Dendritic cell treated with granulocyte-macrophage colony-stimulating factor and Interleukin-4, amounts not matched to agents 40 ng/mL and 50 ng/mL, for 4 days (primary cell): ENCODE results near the gene ZNF385C.
A peak's percentile ranks its signal among the peaks of the same experiment; 100 is the strongest.
"Not testable (repeated sequence)": the region's sequence is repeated elsewhere in the genome, so short reads cannot be mapped to it uniquely, and the experiment has no call there.

Experiments used
- H3K27ac Mint-ChIP-seq: one replicate; pipeline ENCODE4 v1.8.0; 2022; ENCODE audit warnings: mild to moderate bottlenecking, mixed read lengths
- H3K27me3 Mint-ChIP-seq: one replicate; pipeline ENCODE4 v1.8.0; 2022; ENCODE audit warnings: mild to moderate bottlenecking, mixed read lengths
- H3K36me3 Mint-ChIP-seq: one replicate; pipeline ENCODE4 v1.8.0; 2022; ENCODE audit warnings: low read depth, mixed read lengths
- H3K4me1 Mint-ChIP-seq: one replicate; pipeline ENCODE4 v1.8.0; 2022; ENCODE audit warnings: low read depth, mixed read lengths
- H3K4me3 Mint-ChIP-seq: one replicate; pipeline ENCODE4 v1.8.0; 2022; ENCODE audit warnings: mild to moderate bottlenecking, moderate library complexity, mixed read lengths
- H3K9me3 Mint-ChIP-seq: one replicate; pipeline ENCODE4 v1.8.0; 2022; ENCODE audit warnings: mixed read lengths
- intact Hi-C: fragments of 100-400 bp; cut with micrococcal nuclease; formaldehyde crosslinking; loops from one replicate; pipeline ENCODE4 v1.15.0; 2022

ZNF385C gene

DNA sequence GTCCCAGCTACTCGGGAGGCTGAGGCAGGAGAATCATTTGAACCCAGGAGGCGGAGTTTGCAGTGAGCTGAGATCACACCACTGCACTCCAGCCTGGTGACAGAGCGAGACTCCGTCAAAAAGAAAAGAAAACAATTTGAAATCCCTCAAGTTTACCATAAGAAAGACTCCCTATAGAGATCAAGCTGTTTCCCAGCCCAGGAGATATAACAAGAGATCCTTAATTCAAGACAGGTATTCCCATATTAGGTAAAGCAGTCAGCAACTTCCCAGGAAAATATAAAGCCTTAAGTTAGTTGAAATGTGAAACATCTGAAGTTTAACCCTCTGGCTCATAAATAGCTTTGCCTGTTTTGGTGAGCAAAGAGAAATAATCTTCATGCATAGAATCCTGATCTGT lies 85.9 kb downstream of the ZNF385C start:
- H3K9me3 Mint-ChIP-seq, intact Hi-C loops, H3K27me3 Mint-ChIP-seq, H3K4me3 Mint-ChIP-seq: not testable (repeated sequence)
- peak overlapping the region; percentile 90 for H3K27ac Mint-ChIP-seq
- peaks cover 62% of the 10 kb centered on the region for H3K4me1 Mint-ChIP-seq
- peaks cover 52% of the 10 kb centered on the region for H3K36me3 Mint-ChIP-seq

DNA sequence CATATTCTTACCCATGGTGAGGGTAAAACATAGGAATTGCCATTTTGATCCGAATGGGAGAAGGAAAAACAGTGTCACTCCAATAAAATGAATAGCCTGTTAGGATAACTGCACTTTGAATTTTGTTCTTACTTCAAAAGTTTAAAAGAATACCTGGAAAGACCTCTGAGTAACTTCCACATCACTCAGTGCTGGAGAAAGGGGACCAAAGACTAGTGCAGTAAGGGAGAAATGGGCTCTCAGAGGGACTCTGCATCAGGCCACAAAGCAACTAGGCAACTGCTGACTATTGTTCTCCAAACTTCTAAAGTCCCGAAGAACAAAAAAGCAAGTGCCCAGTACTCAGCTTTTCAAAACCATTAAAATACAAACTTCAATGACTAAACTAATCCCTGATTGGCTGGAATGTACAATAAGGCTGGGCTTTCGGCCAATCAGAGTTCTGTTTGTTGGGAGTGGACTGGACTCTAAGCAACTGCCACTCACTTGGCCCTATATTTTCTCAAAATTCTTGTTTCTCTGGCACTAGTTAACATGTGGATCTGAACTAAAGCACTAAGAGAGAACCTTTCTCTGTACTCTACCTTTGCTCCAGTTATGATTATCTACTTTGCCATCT lies 87.3 kb downstream of the ZNF385C start:
- peaks cover 48% of the 10 kb centered on the region for H3K36me3 Mint-ChIP-seq
- intact Hi-C loops, result no loop called here
- H3K9me3 Mint-ChIP-seq, result no peaks in the 10 kb centered on the region
- no peaks in the 10 kb centered on the region for H3K27me3 Mint-ChIP-seq
- peak overlapping the region; percentile 90 for H3K27ac Mint-ChIP-seq
- H3K4me1 Mint-ChIP-seq, result peaks cover 67% of the 10 kb centered on the region
- H3K4me3 Mint-ChIP-seq, result no peak overlapping the region

DNA sequence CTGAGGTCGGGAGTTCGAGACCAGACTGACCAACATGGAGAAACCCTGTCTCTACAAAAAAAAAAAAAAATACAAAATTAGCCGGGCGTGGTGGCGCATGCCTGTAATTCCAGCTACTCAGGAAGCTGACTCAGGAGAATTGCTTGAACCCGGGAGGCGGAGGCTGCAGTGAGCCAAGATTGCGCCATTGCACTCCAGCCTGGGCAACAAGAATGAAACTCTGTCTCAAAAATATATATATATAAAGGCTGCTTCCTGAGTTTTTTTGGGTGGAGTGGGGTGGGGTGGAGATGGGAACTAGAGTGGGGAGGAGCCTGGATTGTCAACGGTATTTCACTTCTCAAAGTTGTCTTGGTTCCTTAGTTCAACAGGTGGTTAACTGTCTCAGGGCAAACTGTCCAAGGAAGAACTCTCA lies 88.0 kb downstream of the ZNF385C start:
- H3K27me3 Mint-ChIP-seq, intact Hi-C loops, H3K9me3 Mint-ChIP-seq: not testable (repeated sequence)
- Mint-ChIP-seq H3K4me1 (peaks cover 67% of the 10 kb centered on the region), H3K36me3 (peaks cover 51% of the 10 kb centered on the region), H3K4me3 (peak overlapping the region; percentile 70), H3K27ac (peak overlapping the region; percentile 90)

DNA sequence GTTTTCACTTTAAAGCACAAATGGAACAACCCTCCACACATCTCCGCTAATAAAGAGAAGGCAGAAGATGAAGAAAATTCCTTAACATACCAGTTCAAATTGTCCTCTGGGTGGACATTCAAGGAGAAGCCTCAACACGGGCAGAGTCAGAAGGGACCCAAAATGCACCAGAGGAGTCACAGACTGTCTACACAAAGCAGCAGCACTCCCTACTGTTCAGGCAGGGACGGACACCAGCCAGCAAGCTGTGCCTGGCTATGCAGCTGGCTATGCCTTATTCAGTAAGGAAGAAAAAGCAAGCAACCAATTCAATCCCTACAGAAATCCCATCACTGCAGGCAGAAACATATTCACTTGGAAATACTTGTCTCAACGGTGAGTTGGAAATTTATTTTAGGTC lies 89.1 kb downstream of the ZNF385C start:
- Mint-ChIP-seq H3K27ac (peak overlapping the region; percentile 90), H3K36me3 (peaks cover 43% of the 10 kb centered on the region), H3K4me3 (no peak overlapping the region), H3K4me1 (peaks cover 72% of the 10 kb centered on the region), H3K9me3 (no peaks in the 10 kb centered on the region), H3K27me3 (no peaks in the 10 kb centered on the region)
- intact Hi-C loops, result no loop called here

DNA sequence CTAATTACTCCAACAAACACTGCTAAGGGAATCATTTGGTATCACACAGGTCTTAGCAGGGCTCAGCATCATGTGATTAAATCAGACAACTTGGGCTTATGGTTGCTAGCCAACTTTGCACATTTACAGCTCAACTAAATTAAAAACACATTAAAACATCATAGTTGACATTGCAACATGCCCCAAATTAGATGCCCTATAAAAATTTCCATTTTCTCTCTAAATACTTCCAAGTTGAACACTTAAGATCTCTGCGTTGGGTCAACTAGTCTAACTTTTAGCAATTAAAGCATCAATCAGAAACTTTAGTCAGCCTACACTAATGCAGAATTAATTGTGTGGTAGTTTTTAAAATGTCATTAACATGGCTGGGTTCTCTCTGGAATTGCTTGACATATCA lies 93.1 kb downstream of the ZNF385C start:
- no peak overlapping the region for H3K27ac Mint-ChIP-seq
- intact Hi-C loops, result no loop called here

DNA sequence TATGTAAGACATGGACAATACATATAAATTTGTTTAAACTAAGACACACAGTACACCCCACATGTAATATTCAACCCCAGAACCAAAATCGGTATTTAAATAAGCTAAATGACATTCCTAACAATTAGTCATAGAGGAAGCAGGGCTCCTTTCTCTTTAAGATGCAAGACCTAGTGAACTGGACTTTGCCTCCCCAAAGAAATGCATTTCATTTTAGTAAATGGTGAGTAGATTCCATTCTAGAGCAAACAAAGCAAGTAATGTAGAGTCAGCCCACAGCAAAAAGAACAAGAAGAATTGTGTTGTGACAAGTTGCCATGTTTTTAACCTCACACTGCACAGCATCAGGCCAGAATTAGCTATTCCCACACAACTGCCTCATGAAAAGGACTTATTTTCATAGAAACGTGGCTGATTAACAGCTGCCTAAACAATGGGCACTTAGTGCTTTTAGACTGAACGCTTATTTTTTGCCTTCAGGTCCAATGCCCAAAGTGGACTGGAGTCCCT lies 95.4 kb downstream of the ZNF385C start:
- intact Hi-C loops, result no loop called here
- Mint-ChIP-seq H3K27ac (no peak overlapping the region), H3K4me1 (peaks cover 48% of the 10 kb centered on the region), H3K27me3 (no peaks in the 10 kb centered on the region), H3K36me3 (peaks cover 71% of the 10 kb centered on the region), H3K4me3 (no peak overlapping the region), H3K9me3 (no peaks in the 10 kb centered on the region)

More for the DNA sequence above, 93.1 kb downstream of the ZNF385C start:
- Mint-ChIP-seq H3K4me1 (peaks cover 62% of the 10 kb centered on the region), H3K27me3 (no peaks in the 10 kb centered on the region), H3K36me3 (peaks cover 60% of the 10 kb centered on the region), H3K4me3 (no peak overlapping the region), H3K9me3 (no peaks in the 10 kb centered on the region)

DNA sequence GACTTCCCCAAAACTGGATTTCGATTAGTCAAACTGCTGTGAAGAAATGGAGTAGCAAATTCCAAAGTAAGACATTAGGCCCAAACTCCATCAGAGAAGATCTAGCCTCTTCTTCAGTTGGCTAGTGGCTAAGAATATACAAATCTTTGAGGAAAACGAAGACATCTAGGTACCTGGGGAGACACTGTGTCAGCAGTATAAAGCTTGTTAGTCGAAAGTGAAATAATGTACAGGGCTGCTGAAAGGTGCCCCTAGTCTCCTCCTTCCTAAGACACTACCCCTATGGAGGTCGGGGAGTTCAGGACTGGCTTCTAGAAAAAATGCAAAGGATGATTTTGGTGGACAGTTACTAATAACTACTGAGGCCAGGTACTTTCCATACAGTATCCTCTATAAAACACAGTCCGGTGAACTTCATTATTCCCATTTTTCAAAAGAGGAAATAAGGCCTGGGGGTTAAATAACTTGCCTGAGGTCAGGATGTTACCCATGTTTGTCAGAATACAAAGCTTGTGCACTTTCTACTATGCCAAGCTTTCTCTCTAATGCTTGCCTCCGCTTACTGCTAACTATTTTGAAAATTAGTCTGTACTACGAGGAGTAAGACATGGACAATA lies 96.0 kb downstream of the ZNF385C start:
- Mint-ChIP-seq H3K4me1 (peaks cover 47% of the 10 kb centered on the region), H3K36me3 (peaks cover 75% of the 10 kb centered on the region), H3K4me3 (no peak overlapping the region), H3K9me3 (no peaks in the 10 kb centered on the region), H3K27me3 (no peaks in the 10 kb centered on the region), H3K27ac (no peak overlapping the region)
- intact Hi-C loops, result no loop called here

DNA sequence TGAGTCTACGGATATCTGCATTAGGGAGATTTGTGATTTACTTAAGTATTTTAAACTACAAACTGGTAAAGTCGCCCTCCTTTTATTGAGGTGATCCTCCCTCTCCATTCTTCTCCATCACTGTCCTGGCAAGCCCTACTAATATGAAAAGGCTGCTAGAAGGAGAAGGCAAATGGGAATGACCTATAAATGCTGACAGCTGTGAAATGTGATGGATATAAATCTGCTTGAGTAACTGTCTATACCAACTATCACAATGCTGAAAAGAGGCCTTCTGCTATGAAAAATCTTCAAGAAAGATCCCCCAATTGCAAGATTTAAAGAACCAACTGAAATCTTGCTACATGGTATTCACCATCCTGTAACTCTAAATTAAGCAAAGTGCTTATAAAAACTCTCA lies 96.5 kb downstream of the ZNF385C start:
- Mint-ChIP-seq H3K4me1 (peaks cover 43% of the 10 kb centered on the region), H3K27me3 (no peaks in the 10 kb centered on the region), H3K27ac (no peak overlapping the region), H3K9me3 (no peaks in the 10 kb centered on the region), H3K4me3 (no peak overlapping the region), H3K36me3 (peaks cover 75% of the 10 kb centered on the region)
- intact Hi-C loops, result no loop called here

DNA sequence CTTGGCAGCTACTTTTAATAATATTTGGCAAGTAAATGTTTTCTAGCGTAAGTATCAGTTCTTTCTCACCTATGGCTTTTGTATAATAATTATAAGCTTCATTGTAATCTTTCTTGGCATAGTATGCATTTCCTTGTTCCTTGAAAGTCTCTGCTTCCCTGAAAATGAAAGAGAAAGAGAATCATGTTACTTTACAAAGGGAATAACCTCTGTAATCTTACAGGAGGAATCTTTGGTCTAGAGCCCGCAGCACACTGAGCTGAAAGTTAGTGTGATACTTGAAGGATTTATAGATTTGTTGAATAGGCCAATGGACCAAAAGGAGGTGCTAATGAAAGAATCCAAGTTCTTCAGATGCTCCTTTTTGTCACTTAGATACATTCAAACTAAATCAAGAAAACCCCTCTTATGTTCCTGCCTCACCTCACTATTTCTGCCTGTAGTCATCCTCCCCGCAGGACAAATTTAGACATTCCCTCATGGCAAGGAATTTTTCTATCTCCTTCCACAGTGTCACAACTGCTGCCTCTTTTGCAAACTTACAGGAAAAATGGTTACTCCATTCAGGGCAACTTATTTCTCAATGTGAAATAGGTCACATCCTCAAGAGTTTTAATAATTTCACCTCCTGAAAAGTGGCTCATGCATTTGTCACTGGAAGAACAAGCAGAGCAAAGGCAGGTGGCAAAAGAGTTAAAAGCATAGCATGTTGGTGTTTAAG lies 97.7 kb downstream of the ZNF385C start:
- Mint-ChIP-seq H3K27ac (peak overlapping the region; percentile 34), H3K4me1 (peaks cover 37% of the 10 kb centered on the region), H3K9me3 (no peaks in the 10 kb centered on the region), H3K36me3 (peaks cover 81% of the 10 kb centered on the region), H3K27me3 (no peaks in the 10 kb centered on the region), H3K4me3 (no peak overlapping the region)
- intact Hi-C loops, result no loop called here

DNA sequence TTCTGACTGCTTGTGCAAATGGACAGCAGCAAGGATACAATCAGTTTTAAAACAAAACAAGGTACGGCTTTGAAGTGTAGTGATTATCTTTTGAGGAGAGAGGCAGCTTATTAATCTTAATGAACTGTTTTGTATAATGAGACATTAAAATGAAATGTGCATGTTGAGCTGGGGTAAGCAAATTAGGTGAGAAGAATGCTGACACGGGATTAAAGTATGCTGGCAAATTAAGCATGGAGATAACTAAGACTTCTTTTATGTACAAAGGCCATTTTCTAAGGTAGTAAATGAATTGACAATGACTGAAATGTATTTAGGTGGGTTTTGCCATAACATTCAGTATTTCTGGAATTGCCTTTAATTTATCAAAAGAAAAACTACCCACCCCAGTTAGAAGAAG lies 99.8 kb downstream of the ZNF385C start:
- Mint-ChIP-seq H3K4me1 (peaks cover 21% of the 10 kb centered on the region), H3K4me3 (no peak overlapping the region), H3K9me3 (no peaks in the 10 kb centered on the region), H3K27me3 (no peaks in the 10 kb centered on the region), H3K27ac (no peak overlapping the region), H3K36me3 (peaks cover 98% of the 10 kb centered on the region)
- intact Hi-C loops, result no loop called here

DNA sequence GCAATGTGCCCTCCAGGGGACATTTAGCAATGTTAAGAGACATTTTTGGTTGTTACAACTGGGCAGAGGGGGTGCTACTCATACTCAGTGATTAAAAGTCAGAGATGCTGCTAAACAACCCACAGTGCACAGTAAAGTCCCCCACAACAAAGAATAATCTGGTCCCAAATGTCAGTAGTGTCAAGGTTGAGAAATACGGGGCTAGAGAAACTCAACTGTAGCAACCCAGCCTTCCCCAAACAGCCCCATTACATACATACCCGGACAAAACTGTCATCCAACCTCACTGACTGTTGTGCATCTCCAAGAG lies 101.5 kb downstream of the ZNF385C start:
- intact Hi-C loops, result no loop called here

DNA sequence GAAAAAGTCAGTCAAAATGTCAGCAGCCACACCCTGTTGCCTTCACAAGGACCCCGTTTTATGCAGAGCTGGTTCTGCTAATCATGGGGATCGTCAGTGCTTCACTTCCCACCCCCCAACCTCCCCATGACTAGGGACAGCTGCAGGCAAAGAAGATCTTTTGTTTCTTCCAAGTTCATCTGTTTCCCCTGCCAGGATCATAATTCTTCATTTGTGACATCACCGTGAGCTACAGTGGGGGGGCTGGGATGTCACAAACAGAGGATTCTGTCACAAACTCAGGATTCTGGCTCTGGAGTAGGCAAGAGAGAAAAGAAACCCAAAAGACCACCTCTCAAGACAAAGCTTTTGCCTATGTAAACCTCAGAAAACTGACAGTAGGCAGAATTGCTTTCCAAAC lies 105.7 kb downstream of the ZNF385C start:
- intact Hi-C loops, result no loop called here
- Mint-ChIP-seq H3K27me3 (no peaks in the 10 kb centered on the region), H3K4me3 (no peak overlapping the region), H3K9me3 (no peaks in the 10 kb centered on the region), H3K27ac (no peak overlapping the region), H3K36me3 (peaks cover 98% of the 10 kb centered on the region), H3K4me1 (no peaks in the 10 kb centered on the region)

More for the DNA sequence above, 101.5 kb downstream of the ZNF385C start:
- H3K36me3 Mint-ChIP-seq, result peaks cover 98% of the 10 kb centered on the region
- no peak overlapping the region for H3K4me3 Mint-ChIP-seq
- H3K4me1 Mint-ChIP-seq, result peaks cover 5% of the 10 kb centered on the region
- no peaks in the 10 kb centered on the region for H3K9me3 Mint-ChIP-seq
- H3K27ac Mint-ChIP-seq, result no peak overlapping the region
- H3K27me3 Mint-ChIP-seq, result no peaks in the 10 kb centered on the region

DNA sequence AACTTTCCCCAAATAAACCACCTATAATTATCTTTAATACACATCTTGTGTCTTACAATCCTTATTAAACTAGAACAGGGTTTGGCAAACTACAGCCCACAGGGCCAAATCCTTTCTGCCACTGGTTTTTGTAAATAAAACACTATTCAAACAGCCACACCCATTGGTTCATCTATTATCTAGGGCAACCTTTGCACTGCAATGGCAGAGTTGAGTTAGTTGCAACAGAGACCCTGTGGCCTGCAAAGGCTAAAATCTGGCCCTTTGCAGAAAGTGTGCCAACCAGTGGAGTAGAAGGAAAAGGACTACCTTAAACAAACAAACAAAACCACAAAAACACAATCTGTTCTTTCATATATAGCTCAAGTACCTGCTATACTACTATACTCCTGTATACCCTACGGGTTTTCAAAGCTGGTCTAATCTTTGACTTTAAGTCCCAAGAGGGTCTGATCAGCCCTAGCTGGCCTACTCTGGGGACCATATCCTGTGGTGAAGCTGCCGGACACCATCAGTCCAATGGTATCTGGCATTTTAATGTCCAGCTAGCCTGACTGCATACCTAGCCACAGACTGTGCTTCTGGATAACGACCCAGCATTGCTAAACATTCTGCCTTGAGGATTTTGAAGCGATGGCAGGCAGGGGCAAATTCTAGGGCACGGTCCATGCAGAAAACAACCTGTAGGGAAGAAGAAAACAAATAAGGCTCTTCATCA lies 108.4 kb downstream of the ZNF385C start:
- Mint-ChIP-seq H3K4me1 (no peaks in the 10 kb centered on the region), H3K27ac (no peak overlapping the region), H3K4me3 (no peak overlapping the region), H3K9me3 (no peaks in the 10 kb centered on the region), H3K27me3 (no peaks in the 10 kb centered on the region), H3K36me3 (peaks cover 100% of the 10 kb centered on the region)
- intact Hi-C loops, result no loop called here

DNA sequence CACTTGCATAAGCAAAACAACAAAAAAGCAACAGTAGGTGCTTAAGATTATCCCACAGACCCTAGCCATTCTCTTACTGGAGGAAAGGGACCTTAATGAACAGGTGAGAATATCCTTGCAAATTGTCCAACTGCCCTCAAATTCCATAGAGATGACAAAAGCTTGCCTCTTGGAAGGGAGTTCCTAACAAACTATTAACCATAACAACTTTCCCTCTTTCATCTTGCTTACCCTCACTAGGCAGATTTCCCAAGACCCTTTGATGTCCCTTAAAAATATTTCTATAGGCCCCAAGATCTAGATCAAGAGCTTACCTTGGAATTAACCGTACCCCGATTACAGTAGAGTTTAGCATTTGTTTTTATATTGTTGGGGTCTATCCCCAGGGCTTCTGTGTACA lies 109.9 kb downstream of the ZNF385C start:
- no peaks in the 10 kb centered on the region for H3K4me1 Mint-ChIP-seq
- no peaks in the 10 kb centered on the region for H3K27me3 Mint-ChIP-seq
- no peaks in the 10 kb centered on the region for H3K9me3 Mint-ChIP-seq
- H3K27ac Mint-ChIP-seq, result no peak overlapping the region
- no peak overlapping the region for H3K4me3 Mint-ChIP-seq
- intact Hi-C loops, result no loop called here
- H3K36me3 Mint-ChIP-seq, result peaks cover 100% of the 10 kb centered on the region
